Kidney capillary endothelial cell (primary cell): Measurements from ENCODE around the gene MAD1L1.
"Not testable (repeated sequence)": the region's sequence is repeated elsewhere in the genome, so short reads cannot be mapped to it uniquely, and the experiment has no call there.

Experiments used
- DNase-seq: peaks from one replicate; pipeline ENCODE4 v3.0.0-alpha.2; 2018; ENCODE audit warnings: low spot score

Gene MAD1L1

GRCh38 chr7:1985936-1986335 lies 246.8 kb downstream of the MAD1L1 start:
- no peak for DNase-seq

- DNase-seq, result no peak
Measured at GRCh38 chr7:1985042-1985441, 247.7 kb downstream of the MAD1L1 start.

GRCh38 chr7:1981878-1982230 lies 250.9 kb downstream of the MAD1L1 start:
- no peak for DNase-seq

GRCh38 chr7:1981201-1981877 lies 251.4 kb downstream of the MAD1L1 start:
- no peak for DNase-seq

- DNase-seq, result no peak
Measured at GRCh38 chr7:1979591-1980560, 252.9 kb downstream of the MAD1L1 start.

- DNase-seq, result no peak
Measured at GRCh38 chr7:1978656-1979590, 253.8 kb downstream of the MAD1L1 start.

- no peak for DNase-seq
Measured at GRCh38 chr7:1977876-1978441, 254.8 kb downstream of the MAD1L1 start.

- no peak for DNase-seq
Measured at GRCh38 chr7:1977059-1977875, 255.5 kb downstream of the MAD1L1 start.

GRCh38 chr7:1976521-1976920 lies 256.2 kb downstream of the MAD1L1 start:
- not testable (repeated sequence) for DNase-seq

- DNase-seq, result no peak
Measured at GRCh38 chr7:1975581-1975980, 257.2 kb downstream of the MAD1L1 start.

GRCh38 chr7:1975179-1975578 lies 257.6 kb downstream of the MAD1L1 start:
- DNase-seq, result no peak

GRCh38 chr7:1974290-1975101 lies 258.2 kb downstream of the MAD1L1 start:
- DNase-seq, result no peak

GRCh38 chr7:1973321-1974251 lies 259.2 kb downstream of the MAD1L1 start:
- DNase-seq, result no peak

- DNase-seq, result no peak
Measured at GRCh38 chr7:1972744-1973143, 260.0 kb downstream of the MAD1L1 start.

- DNase-seq, result no peak
Measured at GRCh38 chr7:1971946-1972654, 260.6 kb downstream of the MAD1L1 start.

- no peak for DNase-seq
Measured at GRCh38 chr7:1970895-1971294, 261.9 kb downstream of the MAD1L1 start.

- DNase-seq, result not testable (repeated sequence)
Measured at GRCh38 chr7:1970285-1970660, 262.5 kb downstream of the MAD1L1 start.
